Measurements from ENCODE around the gene SMIM9.

SMIM9 gene

DNA sequence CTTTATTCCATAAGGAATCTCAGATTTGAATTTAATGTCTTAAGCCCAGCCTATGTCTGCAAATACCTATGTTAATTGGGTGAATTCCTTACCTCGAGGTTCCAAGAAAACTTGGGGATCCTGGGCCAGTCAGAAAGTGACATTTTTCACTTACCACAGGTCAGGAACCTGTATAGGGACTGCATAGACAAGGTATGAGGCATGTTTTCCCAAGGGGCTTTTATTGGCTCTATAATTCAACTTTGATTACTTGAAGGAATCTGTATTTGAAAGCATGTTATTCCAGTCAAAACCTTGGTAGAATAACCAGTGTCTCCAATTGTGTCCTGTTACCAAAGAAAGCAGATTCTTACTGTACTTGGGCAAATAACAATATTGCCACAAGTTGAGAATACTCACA lies 20.7 kb downstream of the SMIM9 start:
- DNase-seq = no peak

DNA sequence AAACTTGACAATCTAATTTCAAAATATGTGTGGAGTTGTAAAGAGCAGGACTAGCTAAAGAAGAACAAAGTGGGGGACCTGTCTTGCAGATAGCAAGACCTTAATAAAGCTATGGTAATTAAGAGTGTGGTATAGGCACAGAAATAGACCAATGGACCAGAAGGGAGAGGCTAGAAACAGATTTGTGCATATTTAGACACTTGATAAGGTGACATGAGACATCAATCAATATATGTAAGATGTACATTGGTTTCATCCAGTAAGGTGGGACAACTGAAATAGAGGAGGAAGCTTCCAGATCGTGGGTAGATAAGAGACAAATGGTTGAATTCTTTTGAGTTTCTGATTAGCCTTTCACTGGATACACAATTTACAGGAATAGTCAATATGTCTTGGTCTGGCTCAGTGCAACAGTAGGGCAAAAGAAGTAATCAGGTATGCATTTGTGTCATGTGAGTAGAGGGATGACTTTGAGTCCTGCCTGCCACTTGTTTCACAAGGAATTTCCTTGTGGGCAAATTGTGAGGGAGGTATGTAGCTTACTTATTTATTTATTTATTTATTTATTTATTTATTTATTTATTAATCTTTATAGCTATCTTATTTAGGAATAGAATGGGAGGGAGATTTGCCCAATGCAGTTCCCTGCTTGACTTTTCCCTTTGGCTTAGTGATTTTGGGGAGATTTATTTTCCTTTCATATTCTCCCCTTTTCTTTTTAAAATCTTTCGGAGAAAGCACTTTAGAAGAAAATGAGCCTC lies 21.9 kb downstream of the SMIM9 start:
- no peak for DNase-seq

DNA sequence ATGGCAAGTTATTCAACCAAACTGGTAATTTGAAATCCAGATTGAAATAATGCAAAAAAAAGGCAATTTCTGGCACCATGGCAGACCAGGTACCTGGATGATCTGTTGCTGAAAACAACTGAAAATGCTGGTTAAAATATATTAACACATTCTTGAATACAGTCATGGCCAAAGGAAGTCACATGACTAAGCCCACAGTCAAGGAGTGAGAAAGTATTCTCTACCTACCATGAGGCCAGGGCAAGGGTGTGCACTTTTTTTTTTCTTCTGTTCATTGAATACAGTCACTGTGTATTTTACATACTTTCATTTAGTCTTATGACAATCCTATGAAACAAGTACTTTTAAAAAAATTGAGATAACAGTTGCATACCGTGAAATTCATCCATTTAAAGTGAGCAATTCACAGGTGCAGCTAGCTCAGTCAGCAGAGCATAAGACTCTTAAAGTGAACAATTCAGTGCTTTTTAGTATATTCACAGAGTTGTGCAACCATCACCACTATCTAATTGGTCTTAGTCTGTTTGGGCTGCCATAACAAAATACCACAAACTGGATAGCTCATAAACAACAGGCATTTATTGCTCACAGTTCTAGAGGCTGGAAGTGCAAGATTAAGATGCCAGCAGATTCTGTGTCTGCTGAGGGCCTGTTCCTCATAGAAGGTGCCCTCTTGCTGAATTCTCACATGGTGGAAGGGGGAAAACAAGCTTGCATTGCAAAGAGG lies 24.4 kb downstream of the SMIM9 start:
- DNase-seq = no peak

DNA sequence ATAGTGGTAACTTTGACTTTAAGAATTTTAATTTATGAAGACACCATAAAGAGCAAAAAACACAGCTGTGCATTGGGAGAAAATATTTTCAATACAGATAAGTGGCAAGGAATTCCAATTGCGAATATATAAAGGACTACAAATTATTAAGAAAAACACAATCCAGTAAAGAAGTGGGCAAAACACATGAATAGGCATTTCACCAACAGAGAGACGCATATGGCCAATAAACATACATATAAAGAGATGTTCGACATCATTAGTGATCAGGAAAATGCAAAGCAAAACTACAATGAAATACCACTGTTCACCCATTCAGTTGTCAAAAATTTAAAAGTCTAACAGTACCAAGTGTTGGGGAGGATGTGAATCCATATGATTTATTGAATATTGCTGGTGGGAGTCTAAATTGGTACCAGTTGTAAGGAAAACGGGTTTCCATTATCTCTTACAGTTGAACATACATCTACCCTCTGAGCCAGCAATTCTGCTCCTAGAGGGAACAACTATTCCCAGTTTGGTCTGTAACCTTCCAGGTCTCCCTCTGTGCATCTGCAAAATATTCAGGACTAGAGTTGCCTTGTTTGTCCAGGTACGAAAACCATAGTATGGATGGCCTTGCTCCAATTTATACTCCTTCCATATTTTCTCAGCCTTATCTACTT lies 27.5 kb downstream of the SMIM9 start:
- no peak for DNase-seq

DNA sequence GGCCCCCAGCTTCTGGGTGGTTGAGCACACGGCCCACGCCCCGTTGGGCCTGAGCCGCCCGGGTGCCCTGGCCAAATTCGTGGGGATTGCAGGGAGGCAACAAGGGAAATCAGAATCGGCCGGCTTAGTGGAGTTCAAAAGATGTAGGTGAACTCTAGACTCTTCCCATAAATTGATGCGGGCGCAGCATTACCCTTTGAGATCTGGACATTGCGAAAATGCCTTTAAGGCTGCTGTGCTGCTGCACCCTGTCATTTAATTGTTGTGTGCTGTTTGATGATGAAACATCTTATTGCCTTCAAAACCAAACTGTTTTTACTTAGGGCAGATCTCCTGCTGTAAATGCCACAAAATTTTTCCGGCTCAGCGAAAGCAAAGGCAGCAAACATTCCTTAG lies 28.8 kb downstream of the SMIM9 start:
- no peak for DNase-seq

DNA sequence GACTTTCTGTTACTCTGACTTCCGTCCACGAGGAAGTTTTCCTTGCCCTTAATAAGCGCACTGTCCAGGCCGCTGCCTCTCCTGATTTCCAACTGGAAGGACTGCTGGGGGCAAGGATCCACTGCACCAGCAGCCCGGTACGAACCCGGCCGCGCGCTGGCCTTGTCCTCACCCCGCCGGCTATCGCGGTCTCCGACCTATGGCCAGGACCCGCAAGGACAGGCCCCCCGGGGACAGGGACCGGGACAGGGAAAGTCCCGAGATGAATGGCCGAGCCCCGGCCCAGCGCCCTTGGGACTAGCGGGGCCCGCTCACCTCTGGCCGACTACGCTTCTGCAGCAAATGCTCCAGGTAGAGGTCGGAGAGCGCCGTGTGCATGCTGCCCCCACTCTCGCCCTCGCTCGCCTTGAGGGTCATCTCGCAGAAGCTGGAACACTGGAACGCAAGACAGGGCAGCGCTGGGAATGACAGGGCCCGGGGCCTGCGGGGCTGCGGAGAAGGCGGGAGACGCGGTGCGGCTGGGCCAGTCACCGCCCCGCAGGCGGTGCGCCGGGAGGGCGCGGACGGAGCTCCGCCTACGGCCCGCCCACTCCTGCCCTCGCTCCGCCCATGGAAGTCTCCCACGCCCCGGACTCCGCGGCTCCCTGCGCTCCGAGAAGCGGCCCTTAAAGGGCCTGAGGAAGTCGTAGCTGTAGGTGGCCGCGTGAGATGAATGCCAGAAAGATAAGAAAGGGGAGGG lies 29.3 kb downstream of the SMIM9 start, which contains the start of gene MPP1:
Gene MPP1, minus strand, starts transcription at position 529 of the 739 bp plus-strand sequence. Its CDS starts 112 bp downstream, at position 417.
- DNase-seq = peak; percentile 76

DNA sequence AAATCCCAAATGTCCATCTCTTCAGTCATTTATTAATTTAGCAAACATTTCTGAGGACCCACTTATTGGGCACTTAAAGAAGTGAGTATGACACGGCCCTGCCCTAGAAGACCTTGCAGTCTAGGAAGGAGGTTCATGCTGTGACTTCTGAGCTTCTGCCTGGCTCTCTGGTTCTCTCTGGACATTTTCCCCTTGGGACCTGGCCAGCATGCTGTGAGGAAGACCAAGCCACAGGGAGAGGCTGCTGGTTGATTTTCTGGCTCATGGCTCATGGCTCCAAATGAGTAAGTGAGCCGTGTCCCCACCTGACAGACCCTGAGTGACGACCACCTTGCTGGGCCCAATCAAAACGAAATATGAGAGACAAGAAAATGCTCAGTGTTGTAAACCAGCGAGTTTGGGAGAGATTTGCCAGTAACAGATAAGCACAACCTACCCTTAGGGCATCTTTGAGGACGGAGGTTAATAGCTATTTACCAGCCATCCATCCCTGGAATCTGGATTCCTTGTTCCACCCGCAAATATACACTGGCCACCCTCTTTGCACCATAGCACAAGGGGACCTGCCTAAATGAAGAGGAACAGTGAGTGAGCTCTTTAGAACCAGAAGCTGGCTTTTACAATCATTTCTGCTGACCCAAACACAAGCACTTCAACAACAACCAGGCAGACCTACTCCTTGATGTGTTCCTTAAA lies 30.1 kb downstream of the SMIM9 start:
- no peak for DNase-seq

DNA sequence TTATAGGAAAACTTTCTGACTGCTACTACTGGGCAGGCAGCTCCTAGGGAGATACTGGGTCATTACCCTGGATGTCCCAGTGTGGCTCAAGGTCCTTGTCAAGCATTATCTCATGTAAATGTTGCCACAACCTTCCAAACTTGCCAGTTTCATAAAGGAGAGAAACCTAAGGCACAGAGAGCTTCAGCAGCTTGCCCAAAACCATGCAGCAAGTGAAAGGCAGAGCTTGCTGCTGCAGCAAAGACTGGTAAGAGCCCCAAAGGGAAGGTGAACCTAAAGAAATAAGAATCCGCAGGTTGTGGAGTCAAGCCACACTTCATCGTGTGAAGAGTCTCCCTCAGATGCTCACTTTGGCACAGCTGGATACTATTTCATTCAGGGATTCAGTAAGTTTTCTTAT lies 31.5 kb downstream of the SMIM9 start:
- no peak for DNase-seq

DNA sequence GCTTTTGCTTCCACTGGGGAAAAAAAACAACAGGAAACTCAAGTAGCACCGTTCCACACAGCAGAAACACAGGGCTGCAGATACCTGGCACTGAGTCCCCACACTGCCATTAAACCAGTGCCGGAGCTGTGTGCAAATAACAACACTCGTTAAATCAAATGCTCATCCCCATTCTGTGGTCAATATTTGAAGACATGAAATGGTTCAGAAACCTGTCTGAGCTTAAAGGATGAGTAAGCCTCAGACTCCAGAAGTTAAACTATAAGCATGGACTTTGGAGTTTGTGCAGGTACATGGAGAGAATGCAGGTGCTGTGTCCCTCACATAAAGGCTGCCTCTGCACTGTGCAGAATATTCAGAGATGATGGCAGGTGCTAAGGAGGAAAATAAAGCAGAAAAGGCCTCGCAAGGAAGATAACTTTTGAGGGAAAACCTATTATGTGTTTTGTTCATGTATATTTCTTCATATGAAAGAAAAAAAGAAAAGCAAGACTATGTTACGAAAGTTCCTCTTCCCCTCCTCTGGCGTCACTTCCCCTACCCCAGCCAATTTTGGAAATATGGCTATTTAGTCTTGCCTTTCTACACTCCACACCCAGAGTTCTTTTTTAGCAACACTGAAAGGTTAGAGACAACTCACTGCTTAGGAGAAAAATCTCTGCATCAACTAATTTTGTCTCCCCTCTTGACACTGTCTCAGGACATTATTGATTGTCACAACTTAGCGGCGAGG lies 33.8 kb downstream of the SMIM9 start:
- DNase-seq = no peak

DNA sequence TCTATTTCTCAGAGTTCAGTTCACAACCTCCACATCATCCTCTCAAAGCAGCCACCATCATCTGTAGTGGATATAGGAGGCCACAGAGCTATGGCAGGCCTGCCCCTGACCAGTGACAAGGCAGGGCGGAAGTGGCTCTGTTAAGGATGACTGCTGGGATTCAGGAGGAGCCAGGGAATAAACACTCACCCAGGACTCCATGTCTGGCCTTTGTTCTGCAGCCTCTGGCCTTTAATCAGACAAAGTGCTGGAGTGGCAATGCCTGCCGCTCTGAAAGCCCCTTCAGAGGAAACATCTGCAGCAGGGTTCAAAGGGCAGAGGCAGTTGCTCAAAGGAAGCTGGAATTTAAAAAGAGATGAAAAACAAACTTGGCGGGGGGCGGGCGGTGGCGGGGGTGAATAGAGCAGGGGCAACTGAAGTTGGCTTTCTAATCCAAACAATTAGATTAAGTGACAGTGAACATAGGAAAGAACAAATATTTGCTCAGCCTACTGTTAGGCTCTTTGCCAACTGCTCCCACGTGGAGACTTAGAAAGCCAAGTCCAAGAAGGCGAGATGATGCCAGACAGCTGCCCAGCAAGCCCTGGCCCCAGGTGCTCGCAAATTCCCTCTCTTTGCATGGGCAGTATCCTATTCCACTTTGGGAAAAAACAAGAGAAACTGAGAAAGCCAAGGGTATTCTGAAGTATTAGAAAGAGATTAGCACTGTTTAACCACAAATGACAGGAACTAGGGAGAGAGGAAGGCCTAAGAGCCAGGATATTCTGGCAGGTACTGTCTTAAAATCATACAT lies 34.7 kb downstream of the SMIM9 start:
- DNase-seq = no peak

DNA sequence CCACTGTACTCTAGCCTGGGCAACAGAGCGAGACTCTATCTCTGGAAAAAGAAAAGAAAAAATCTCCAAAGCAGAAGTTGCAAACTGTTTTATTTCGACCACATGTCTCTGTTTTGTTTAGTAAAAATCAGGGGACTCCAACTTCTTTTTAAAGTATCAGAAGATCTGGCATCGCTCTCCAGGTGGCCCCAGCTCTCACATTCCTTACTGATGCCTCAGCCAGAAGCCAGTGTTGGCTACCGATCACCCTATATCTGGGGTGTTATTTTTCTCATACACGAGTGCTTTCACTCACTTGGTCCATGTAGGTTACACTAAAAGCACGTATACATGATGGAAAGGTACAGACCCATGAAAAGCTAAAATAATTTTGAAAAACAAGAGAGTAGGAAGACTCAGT lies 37.5 kb downstream of the SMIM9 start:
- no peak for DNase-seq

DNA sequence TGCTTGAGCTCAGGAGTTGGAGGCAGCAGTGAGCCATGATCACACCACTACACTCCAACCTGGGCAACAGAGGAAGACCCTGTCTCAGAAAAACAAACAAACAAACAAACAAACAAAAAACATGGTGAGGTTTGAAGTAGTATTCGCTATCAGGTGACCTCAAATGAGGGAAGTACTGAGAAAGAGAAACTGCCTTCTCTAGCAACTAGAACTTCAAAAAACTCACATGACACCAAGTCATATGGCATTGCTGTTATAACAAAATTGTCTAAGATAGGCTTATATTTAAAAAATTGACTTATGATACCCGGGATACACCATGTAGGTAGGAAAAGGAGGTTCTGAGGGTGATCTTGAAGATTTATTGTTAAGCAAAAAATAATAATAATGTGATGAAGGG lies 39.4 kb downstream of the SMIM9 start:
- no peak for DNase-seq

DNA sequence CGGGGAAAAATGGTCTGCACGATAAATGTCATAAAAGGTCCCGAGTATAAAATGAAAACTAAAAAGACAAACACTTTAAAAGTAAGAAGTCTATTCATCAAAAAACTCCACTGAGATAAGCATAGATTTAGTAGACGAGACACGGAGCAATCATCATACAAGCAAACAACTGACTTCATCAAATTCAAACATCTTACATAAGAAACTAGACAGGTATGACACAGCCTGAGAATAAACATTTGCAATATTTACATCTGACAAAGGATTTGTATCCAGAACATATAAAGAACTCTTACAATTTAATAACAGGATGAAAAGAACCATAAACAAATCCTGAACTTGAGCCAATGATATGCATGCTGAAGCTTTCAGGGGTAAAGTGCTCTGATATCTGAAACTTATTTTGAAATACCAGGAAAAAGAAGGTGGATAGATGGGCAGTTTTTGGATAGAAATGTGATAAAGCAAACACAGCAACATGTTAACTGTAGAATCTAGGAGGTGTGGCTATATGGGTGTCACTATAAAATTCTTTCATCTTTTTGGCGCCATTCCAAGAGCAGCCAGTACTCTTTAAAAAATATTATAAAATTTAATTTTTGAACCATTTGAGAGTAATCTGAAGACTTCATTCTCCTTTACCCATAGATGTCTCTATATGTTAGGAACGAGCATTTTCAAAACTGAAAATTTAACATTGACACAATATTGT lies 41.2 kb downstream of the SMIM9 start:
- no peak for DNase-seq

DNA sequence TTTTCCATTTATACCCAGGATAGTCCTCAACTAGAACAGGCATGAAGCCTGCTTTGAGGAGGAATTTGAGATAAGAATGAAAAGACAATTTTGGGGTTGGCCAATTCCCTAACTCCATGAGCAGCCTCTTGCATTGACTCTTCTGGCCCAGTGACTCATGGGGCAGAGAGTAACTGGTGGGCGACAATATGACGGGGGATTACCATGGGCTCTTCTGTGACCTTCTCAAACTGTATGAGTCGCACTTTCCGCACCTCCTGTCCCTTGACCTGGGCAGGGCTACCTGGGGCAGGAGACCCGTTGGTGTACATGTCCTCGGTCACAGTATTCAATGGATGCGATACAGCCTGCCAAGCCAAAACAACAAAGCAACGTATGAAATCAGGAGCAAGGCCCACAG lies 42.5 kb downstream of the SMIM9 start:
- no peak for DNase-seq

DNA sequence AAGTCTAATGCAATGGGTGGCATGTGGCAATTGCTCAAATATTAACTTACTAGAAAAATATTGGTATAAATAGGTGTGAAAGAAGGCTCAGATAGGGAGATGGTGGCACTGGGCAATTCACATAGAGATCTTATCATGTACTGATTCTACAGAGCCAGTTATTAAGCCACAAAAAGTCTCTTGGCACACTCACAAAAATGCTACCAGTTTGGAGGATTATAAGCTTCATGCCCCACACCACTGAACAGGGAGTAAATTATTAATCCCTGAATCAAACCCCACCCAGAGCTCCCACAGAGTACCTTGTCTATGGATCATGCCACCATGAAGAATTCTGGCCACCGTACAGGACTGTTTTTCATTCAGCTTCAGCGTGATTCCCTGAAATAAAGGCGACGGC lies 43.0 kb downstream of the SMIM9 start:
- DNase-seq = no peak

DNA sequence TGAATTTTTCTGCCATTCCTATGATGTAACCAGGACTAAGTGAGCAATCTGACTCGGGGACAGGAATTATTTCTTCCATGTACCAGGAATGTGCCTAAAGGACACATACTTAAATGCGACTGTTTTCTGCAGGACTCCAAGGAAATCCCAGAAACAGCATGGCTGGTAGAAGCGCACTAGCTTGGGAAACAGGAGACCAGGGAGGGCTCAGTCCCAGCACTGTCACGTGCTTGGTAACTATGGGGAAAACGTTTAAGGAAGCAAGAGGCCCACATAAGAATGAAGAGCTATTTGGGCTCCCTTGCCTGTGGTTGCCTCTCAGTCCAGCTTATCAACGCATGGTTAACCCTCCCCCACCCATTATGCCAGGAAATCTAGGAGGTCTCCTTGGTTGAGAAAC lies 48.7 kb downstream of the SMIM9 start:
- DNase-seq = no peak

DNA sequence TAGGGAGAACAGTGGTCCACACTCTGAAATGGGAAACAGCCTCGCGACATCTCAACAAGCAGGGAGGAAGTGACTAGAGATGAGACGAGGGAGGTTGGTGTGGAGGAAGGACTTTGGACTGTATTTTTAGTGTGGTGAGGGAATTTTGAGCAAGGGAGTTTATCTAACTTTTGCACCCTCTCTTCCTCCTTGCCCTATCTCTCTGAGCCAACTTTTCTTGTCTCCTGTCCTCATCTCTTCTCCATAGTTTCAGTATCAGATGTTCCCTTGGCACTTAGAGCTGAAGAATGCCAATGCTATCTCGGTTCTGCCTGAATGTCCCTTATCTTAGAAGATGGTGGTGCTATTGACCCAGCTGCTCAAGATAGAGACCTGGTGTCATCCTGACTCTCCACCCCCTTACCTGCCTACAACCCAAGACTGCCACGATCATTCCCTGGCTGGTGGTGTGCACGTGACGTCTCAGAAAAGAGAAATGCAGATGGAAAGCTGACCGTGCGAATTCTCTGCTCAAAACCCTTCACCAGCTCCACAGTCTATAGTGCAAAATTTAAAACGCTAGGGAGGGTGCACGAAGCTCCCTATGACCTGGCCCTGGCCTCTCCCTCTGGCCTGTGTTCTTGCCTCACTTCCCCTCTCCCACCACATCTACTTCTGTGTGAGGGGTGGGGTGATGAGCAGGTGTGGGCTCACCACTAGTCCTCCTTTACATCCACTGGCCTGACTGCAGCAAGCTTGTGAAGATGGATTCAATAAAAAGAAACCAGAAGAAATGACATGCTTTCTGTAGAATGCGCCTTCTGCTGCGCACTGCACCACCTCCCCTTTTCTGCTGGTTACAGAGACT lies 50.1 kb downstream of the SMIM9 start:
- DNase-seq = no peak

DNA sequence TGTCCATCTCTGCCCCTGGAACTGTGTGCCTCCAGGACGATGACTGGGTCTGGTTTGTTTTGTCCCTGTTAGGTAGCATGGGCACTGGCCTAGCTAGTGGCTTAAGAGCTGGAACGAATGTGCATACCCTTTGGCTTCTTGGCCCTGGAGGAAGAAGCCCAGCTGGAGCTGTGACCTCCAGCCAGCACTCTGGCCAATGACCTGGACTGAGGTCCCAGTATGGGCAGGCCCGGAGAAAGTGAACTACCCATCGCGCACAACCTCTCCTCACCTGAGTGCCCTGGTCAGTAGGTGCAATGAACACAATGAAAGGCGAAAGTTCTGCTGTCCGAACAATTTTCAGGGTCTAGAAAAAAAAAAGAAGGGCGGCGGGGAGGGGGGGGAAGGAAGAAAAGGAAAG lies 53.5 kb downstream of the SMIM9 start:
- no peak for DNase-seq

DNA sequence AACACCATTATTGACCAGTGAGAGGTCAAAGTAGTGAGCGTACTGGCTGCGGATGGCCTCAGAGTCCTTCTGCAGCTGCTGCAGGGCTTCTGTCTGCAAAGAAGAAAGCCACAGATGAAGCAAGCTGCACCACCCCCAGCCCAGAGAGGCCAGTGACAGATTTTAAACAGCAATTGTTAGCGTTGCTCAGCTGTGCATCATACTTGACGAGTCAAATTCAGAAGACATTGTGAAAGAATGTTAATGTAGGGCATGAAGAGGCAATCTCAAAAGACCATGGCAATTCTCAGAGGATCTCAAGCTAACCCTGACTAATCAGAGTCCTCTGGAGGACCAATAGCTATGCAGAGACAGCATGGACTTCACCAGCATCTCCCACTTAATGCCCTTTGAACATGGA lies 55.2 kb downstream of the SMIM9 start:
- DNase-seq = no peak
